ENCODE results near the gene NUP210L.

GRCh38 chr1:154178013-154178412, 23.1 kb upstream of the NUP210L start:
- TF ChIP-seq POLR2A (IDR thresholded peaks at IDR 0.05) (no peak), CTCF (IDR thresholded peaks at IDR 0.05) (no peak)
